NCI-H1092 treated with DMSO at 0.1 percent for 48 hours (cell line): Measurements from ENCODE around the gene IGSF9B.

ENCODE experiments used
- DNase-seq: peaks from one replicate; lab custom pipeline; 2025; lab: John Stamatoyannopoulos, UW

Gene IGSF9B

GRCh38 chr11:133919330-133920108 is 37.2 kb downstream of the IGSF9B start:
- DNase-seq = no peak

GRCh38 chr11:133918608-133919260 is 38.0 kb downstream of the IGSF9B start:
- DNase-seq = no peak

GRCh38 chr11:133917921-133918607 is 38.7 kb downstream of the IGSF9B start:
- DNase-seq = no peak

DNA sequence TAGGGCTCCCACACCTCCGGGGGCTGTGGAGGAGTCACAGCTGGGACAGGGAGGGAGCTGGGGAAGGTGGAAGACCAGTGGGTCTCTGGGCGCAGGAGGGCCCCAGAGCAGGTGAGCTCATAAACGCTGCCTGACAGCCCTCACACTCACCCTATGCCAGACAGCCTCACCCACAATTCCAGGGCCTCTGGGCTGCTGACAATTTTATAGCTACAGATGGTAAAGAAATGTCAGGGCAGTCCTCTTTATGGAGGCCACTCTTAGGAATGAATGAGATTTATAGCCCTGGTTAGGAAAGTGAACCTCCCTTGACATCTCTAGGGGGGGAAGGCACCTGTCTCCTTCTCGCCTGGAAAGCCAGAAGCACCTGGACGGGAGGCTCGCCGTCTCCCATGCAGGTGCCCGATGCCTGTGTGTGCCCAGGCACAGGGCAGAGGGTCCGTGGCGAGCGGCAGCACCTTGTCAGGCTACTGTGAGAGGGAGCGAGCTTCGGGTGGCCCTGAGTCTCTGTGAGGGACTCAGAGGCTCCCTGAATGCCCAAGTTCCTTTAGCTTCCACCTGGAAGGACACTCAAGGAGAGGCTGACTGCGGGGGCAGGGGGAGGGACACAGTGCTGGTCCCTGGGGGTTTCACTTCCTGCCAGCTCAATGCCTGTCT is 39.9 kb downstream of the IGSF9B start:
- DNase-seq = no peak

- DNase-seq = no peak
Measured at GRCh38 chr11:133913761-133914160, 43.0 kb downstream of the IGSF9B start.

- DNase-seq = no peak
Measured at GRCh38 chr11:133911171-133911570, 45.6 kb downstream of the IGSF9B start.

DNA sequence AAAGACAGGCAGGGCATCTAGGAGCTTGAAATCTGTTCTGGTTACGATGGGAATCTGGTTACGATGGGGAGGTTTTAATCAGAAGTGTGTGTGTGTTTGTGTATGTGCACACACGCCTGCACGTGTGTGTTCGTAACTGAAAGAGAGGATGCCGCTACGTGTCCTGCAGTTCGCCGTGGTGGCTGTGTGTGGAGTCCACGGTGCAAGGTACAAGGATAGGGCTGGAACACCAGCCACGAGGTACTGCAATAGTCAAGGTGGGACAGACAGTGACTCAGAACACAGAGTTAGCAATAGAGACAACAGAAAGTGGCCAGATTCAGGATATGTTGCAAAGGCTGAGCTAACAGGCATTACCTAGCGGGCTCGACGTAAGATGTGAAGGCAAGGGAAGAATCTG is 46.7 kb downstream of the IGSF9B start:
- DNase-seq = no peak

- DNase-seq = no peak
Measured at GRCh38 chr11:133908827-133909226, 47.9 kb downstream of the IGSF9B start.

DNA sequence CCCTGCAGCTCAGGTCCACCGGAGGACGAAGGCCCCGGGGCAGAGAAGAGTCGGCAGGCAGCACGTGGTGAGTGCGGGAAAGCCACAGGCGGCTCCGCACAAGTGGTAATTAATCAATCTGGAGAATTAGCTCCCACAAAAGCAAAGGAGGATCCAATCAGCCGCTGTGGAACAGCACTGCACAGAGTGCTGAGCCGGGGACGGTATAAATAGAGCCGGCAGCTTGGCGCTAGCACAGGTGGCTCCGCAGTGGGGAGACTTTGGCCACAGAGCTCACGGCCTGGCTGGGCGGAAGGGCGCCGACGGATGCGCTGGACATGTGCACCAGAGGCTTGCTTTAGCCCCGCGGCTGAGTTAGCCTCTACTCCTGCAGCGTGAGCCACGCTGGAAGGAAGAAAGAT is 48.9 kb downstream of the IGSF9B start:
- DNase-seq = no peak

DNA sequence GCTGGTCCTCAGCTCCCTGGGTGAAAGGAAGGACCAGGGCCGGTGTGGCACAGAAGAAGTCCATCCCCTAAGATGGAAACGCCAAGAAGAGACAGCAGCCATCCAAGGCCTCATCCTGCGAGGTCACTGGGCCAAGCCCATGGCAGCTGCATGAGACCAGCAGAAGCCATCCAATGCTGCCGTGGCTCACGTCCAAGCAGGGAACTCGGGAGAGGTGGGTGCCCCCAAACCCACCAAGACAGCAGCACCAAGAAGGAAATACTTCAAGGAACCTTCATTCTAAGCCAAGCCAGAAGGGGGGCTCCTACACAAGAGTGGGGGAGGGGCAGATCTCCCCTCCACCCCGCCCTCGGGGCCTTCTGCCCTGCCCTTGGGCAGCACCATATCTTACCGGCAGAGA is 49.6 kb downstream of the IGSF9B start:
- no peak for DNase-seq

DNA sequence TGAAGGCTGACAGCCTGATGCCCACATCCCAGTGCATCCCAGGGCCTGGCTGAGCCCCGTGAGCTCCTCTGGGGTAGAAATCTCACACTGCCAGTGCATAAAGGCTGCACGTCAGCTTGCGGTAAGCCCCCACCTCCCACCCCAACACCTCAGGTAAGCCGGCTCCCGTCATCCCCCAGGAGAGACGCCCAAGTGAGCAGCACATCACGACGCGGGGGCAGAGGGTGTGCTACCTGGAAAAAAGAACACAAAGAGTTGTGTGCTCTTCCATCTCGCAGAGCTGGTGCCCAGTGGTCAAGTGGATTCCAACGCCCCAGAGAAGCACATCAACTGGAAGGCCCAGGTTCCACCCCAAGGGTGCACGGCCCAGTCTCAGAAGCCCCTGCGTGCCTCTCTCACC is 50.0 kb downstream of the IGSF9B start:
- no peak for DNase-seq

DNA sequence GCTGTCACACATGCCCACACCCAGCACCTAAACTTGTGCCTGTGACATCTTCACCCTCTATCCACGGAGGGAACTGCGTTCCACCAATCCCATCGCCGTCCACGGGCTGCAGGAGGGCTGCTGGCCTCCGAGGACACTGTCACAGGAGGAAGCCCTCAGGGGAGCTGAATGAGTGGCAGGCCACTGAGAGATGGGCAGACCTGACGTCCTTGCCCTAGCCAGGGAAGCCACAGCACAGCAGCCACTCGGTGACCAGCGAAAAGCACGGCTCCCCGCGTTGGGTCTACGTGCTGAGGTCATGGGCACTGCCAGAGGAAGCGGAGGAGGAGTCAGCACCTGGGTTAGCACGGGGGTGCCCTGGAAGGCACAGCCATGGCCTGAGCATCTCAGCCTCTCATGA is 50.5 kb downstream of the IGSF9B start:
- DNase-seq = no peak

- DNase-seq = no peak
Measured at GRCh38 chr11:133905677-133906156, 51.1 kb downstream of the IGSF9B start.

GRCh38 chr11:133904818-133905515 is 51.8 kb downstream of the IGSF9B start:
- DNase-seq = no peak

GRCh38 chr11:133903875-133904817 is 52.6 kb downstream of the IGSF9B start:
- DNase-seq = no peak

DNA sequence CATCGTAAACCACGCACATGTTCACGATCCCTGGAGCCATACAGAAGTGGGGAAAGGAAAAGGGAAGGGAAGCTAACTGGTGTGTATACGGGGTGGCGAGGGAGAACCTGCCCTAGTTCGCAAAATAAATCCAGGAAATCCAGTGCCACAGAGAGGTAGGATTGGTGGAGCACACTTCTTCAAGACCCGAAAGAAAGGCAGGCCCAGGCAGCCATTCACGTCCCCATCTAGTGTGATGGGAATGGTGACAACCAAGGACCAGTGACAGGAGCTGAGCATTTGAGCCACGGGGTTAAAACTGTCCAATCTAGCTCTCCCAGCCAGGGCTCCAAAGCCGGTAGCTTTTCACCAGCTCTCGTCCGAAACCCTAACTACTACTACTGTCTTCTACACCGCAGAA is 53.7 kb downstream of the IGSF9B start:
- no peak for DNase-seq

DNA sequence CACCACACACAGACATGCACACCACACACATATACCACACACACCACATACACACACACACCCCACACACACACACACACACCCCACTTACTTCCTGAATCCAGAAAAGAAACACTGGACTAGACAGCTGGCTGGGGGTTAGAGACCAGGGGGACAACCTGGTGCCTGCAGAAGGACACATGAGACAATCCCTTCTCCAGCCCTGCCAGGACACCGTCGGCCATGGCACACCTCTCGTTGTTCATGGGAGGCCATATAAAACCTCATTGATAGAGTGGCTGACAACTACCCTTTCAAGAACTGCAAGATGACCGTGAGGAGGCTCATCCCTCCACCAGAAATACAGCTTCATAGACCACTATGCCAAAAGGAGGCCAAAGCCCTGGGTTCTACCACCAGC is 54.3 kb downstream of the IGSF9B start:
- no peak for DNase-seq

- DNase-seq = no peak
Measured at GRCh38 chr11:133901999-133902398, 54.8 kb downstream of the IGSF9B start.

GRCh38 chr11:133901316-133901715 is 55.5 kb downstream of the IGSF9B start:
- DNase-seq = no peak
